Nephron (organoid): ENCODE data around the gene MORN1.

Experiments used
- H3K27ac Mint-ChIP-seq, 3 experiments: 2 replicates each; pipeline ENCODE4 v1.8.0; 2020; ENCODE audit warnings: mixed read lengths in 3 of 3, mild to moderate bottlenecking in 2 of 3, moderate library complexity in 1 of 3
- H3K27me3 Mint-ChIP-seq: 2 replicates; pipeline ENCODE4 v1.8.0; 2021; ENCODE audit warnings: low read depth, mild to moderate bottlenecking, moderate library complexity, mixed read lengths
- H3K36me3 Mint-ChIP-seq: 2 replicates; pipeline ENCODE4 v1.8.0; 2020; ENCODE audit warnings: low read depth, mixed read lengths
- H3K4me1 Mint-ChIP-seq: 2 replicates; pipeline ENCODE4 v1.8.0; 2020; ENCODE audit warnings: mixed read lengths
- H3K4me3 Mint-ChIP-seq, 3 experiments: 2 replicates each; pipeline ENCODE4 v1.8.0; 2020; ENCODE audit warnings: mild to moderate bottlenecking in 3 of 3, mixed read lengths in 3 of 3, moderate library complexity in 2 of 3
- H3K9me3 Mint-ChIP-seq: 2 replicates; pipeline ENCODE4 v1.8.0; 2020; ENCODE audit warnings: mixed read lengths
- TF ChIP-seq, protein P1 (sequence below), 3 experiments: fragments of 200-600 bp; sonication (generic); IDR thresholded peaks; one replicate each; pipeline ENCODE4 v1.5.0; 2021; ENCODE audit warnings: antibody characterized with exemption in 3 of 3; ENCODE audit not compliant: unreplicated experiment in 3 of 3

Gene MORN1

GRCh38 chr1:2272686-2273400 lies 118.5 kb downstream of the MORN1 start:
- Mint-ChIP-seq H3K36me3 (peaks cover 8% of the 10 kb centered on the region), H3K27me3 (no peaks in the 10 kb centered on the region), H3K4me3 (peak overlapping the region in 1 of 3 experiments; percentile 25), H3K9me3 (no peaks in the 10 kb centered on the region), H3K27ac (peak overlapping the region; percentile 90 to 96 (median 96)), H3K4me1 (peaks cover 69% of the 10 kb centered on the region)
- TF ChIP-seq, protein P1, sequence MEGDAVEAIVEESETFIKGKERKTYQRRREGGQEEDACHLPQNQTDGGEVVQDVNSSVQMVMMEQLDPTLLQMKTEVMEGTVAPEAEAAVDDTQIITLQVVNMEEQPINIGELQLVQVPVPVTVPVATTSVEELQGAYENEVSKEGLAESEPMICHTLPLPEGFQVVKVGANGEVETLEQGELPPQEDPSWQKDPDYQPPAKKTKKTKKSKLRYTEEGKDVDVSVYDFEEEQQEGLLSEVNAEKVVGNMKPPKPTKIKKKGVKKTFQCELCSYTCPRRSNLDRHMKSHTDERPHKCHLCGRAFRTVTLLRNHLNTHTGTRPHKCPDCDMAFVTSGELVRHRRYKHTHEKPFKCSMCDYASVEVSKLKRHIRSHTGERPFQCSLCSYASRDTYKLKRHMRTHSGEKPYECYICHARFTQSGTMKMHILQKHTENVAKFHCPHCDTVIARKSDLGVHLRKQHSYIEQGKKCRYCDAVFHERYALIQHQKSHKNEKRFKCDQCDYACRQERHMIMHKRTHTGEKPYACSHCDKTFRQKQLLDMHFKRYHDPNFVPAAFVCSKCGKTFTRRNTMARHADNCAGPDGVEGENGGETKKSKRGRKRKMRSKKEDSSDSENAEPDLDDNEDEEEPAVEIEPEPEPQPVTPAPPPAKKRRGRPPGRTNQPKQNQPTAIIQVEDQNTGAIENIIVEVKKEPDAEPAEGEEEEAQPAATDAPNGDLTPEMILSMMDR (IDR thresholded peaks at IDR 0.05; ENCODE audit: unreplicated experiment in 3 of 3): no peak

DNA sequence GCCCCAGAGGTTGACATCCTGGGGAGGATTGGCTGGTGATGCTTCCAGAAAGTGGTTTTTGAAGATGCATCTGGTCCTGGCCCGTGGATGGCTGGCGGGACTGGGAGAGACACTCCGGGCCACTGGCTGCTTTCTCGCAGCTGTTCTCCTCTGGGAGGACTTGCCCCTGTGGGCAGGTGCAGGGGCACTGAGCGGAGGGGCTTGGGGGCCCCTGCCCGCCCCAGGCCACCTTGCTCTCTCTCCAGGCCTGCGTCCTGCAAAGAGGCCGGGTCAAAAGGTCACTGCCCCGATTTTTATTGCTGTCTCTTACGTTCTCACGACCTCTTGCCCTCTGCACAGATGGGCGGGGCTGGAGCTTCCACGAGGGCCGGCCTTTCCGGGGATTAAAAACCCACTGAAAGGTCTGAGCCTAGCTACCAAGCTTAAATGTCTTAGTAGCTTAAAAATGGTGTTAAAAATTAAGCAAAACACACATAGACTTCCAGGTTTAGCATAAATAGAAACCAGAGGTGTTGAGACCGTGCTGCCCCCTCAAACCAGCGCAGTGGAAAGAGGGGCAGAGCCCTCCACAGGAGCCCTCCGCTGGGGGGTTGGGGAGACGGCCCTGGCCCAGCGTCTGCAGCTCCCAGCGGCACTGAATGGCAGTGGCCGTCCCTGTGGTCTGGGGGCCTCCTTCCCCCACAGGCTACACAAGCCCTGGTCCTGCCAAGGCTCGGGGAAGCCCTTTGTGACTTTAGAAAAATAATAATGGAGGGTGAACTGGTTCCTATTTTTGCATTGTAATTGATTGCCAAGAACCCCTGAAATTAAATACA lies 119.3 kb downstream of the MORN1 start:
- TF ChIP-seq, protein P1 (IDR thresholded peaks at IDR 0.05; ENCODE audit: unreplicated experiment in 3 of 3): no peak
- Mint-ChIP-seq H3K27me3 (no peaks in the 10 kb centered on the region), H3K9me3 (no peaks in the 10 kb centered on the region)

More for the DNA sequence above, 119.3 kb downstream of the MORN1 start:
- H3K36me3 Mint-ChIP-seq: peaks cover 3% of the 10 kb centered on the region
- H3K27ac Mint-ChIP-seq: peak overlapping the region; percentile 90 to 96 (median 96)
- peak overlapping the region; percentile 44 to 80 (median 58) for H3K4me3 Mint-ChIP-seq
- H3K4me1 Mint-ChIP-seq: peaks cover 65% of the 10 kb centered on the region
